GM13976 (cell line): ENCODE measurements around the gene SLC6A11.

Experiments used
- DNase-seq: peaks from one replicate; pipeline ENCODE4 v3.0.0; 2012; ENCODE audit warnings: low spot score
- CTCF ChIP-seq: IDR thresholded peaks from 2 replicates; pipeline ENCODE4 v1.5.1; 2012; ENCODE audit warnings: borderline replicate concordance, mild to moderate bottlenecking; ENCODE audit not compliant: insufficient read depth; ENCODE audit errors: extremely low read depth, missing control alignments, control extremely low read depth
- in situ Hi-C: fragments of 300-500 bp; cut with MboI; formaldehyde crosslinking; loops from one replicate; pipeline ENCODE4 v1.12.0; 2022; ENCODE audit warnings: low sequenced_read_pairs, mixed read lengths, inconsistent platforms; ENCODE audit not compliant: unreplicated experiment

SLC6A11 gene

GRCh38 chr3:10778492-10779292 lies 37.3 kb upstream of the SLC6A11 start:
- in situ Hi-C loops, result no loop called here
- no peak for DNase-seq
- TF ChIP-seq CTCF, result no peak

GRCh38 chr3:10779293-10779805 lies 36.7 kb upstream of the SLC6A11 start:
- TF ChIP-seq CTCF, result no peak
- DNase-seq, result no peak
- in situ Hi-C loops, result no loop called here

DNA sequence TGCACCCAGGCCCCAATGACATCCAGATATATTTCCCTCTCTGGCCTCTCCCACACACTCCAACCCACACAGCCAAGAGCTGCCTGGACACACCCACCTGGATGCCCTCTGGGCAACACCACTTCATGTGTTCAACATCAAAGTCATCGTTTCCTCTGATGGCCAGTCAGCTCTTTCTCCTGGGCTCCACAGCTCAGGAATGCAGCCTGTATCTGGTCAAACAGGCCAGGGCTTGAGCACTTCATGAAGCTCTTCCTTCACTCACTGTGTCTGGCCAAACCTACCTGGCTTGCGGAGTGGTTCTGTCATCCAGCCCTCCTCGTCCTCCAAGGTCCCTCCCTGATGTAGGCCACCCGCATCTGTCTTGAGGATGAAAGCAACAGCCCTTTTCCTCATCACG lies 35.8 kb upstream of the SLC6A11 start:
- in situ Hi-C loops, result no loop called here
- TF ChIP-seq CTCF, result no peak
- no peak for DNase-seq

DNA sequence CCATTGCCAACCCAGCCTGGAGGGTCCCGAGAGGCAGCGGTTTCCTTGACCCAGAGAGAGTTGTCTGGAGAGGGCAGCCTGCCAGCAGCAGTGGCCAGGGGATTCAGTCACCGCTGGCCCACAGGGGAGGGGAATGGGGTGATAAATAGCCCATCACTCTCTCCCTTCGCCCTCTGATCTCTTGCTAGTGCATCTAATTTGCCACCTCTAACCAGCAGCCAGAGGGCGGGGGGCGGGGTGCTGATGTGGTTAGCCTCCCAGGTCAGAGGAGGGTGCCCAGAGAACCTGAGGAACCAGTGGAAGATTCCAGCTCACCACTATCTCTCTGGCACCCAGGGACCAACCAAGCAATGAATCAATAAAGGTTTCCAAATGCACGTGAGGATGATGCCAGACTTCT lies 35.1 kb upstream of the SLC6A11 start:
- no peak for DNase-seq
- in situ Hi-C loops, result no loop called here
- TF ChIP-seq CTCF, result no peak

- in situ Hi-C loops, result no loop called here
- no peak for DNase-seq
- no peak for TF ChIP-seq CTCF
Observed at GRCh38 chr3:10781981-10782380, 34.0 kb upstream of the SLC6A11 start.

GRCh38 chr3:10783360-10784351 lies 32.4 kb upstream of the SLC6A11 start:
- TF ChIP-seq CTCF, result peak; percentile 58
- in situ Hi-C loops, result no loop called here
- DNase-seq, result peak; percentile 49
